NCI-H146 (cell line): ENCODE results near the gene CDC37.
A peak's percentile ranks its signal among the peaks of the same experiment; 100 is the strongest.
"Not testable (repeated sequence)": the region's sequence is repeated elsewhere in the genome, so short reads cannot be mapped to it uniquely, and the experiment has no call there.

Experiments
- DNase-seq: peaks from one replicate; lab custom pipeline; 2025; lab: John Stamatoyannopoulos, UW

CDC37 gene

DNA sequence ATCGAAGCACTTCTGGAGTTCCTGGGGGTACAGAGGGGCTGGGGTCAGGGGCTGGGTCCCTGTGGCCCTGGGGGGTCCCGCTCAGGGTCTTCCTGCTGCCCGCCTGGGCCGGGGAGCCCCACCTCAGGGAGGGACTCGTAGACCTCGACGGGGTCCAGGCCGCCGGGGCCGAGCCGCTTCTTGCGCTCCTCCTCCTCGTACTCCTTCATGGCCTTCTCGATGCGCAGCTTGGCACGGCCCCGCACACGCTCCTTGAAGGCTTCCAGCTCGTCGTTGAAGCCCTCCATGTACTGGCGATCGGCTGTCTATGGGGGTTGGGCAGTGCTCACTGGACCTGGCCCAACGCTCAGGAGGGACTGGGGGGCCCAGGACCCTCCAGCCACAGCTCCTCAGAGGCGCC is 10.2 kb downstream of the CDC37 start:
- DNase-seq = no peak

GRCh38 chr19:10392120-10392519 is 11.2 kb downstream of the CDC37 start:
- no peak for DNase-seq

- DNase-seq = peak; percentile 68
Measured at GRCh38 chr19:10390652-10391286, 12.6 kb downstream of the CDC37 start.

DNA sequence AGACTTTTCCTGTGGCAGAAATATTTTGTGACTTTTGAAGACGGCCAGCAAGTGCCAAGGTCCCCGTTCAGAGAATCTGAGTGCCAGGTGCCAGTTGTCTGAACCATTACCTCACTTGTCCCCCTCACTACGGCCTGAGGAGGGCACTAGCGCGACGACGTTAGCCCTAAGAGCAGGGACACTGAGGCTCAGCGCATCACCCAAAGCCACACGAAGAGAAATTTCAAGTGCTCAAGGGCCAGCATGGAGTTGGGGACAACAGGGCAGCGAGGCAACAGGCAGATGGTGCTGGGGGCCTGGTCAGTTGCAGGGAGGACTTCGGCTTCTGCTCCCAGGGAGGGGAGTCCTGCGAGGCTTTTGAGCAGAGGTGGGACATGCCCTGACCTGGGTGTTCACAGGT is 13.5 kb downstream of the CDC37 start:
- DNase-seq = no peak

- peak; percentile 82 for DNase-seq
Measured at GRCh38 chr19:10388957-10389356, 14.4 kb downstream of the CDC37 start.

- DNase-seq = no peak
Measured at GRCh38 chr19:10384580-10384979, 18.8 kb downstream of the CDC37 start.

GRCh38 chr19:10383223-10383499 is 20.2 kb downstream of the CDC37 start:
- not testable (repeated sequence) for DNase-seq

- DNase-seq = peak; percentile 100
Measured at GRCh38 chr19:10380313-10381102, 22.8 kb downstream of the CDC37 start, which contains the start of gene TYK2. TSS of gene TYK2 (minus strand) at chr19:10380572. CDS start at chr19:10378406, 2,166 bp downstream.

- DNase-seq = no peak
Measured at GRCh38 chr19:10379880-10380312, 23.4 kb downstream of the CDC37 start.

DNA sequence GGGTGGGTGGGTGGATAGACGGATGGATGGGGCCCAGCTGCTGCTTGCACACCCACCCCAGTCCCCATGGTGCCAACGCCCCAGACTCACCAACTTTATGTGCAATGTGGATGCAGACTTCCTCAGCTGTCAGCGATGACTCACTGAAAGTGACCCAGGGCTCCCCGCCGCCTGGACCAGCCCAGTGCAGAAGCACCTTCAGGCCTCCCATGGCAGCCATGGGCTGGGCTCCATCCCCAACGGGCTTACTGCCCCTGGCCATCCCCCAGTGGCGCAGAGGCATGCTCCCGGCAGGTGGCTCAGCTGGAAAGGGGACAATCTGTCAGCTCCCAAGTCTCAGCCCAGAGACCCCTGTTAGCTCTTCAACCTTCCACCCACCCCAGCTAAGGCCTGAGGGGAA is 25.2 kb downstream of the CDC37 start:
- DNase-seq = no peak

GRCh38 chr19:10377140-10377640 is 26.2 kb downstream of the CDC37 start:
- DNase-seq = not testable (repeated sequence)

- DNase-seq = no peak
Measured at GRCh38 chr19:10374931-10375330, 28.4 kb downstream of the CDC37 start.

DNA sequence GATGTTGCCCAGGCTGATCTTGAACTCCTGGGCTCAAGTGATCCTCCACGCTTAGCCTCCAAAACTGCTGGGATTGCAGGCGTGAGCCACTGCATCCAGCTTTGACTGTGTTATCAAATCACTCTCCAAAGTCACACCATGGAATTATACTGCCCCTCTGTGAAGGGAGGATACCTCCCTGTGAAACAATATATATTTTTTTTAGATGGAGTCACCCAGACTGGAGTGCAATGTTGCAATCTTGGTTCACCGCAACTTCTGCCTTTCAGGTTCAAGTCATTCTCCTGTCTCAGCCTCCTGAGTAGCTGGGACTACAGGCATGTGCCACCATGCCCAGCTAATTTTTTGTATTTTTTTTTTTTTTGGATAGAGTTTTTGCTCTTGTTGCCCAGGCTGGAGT is 30.7 kb downstream of the CDC37 start:
- no peak for DNase-seq

DNA sequence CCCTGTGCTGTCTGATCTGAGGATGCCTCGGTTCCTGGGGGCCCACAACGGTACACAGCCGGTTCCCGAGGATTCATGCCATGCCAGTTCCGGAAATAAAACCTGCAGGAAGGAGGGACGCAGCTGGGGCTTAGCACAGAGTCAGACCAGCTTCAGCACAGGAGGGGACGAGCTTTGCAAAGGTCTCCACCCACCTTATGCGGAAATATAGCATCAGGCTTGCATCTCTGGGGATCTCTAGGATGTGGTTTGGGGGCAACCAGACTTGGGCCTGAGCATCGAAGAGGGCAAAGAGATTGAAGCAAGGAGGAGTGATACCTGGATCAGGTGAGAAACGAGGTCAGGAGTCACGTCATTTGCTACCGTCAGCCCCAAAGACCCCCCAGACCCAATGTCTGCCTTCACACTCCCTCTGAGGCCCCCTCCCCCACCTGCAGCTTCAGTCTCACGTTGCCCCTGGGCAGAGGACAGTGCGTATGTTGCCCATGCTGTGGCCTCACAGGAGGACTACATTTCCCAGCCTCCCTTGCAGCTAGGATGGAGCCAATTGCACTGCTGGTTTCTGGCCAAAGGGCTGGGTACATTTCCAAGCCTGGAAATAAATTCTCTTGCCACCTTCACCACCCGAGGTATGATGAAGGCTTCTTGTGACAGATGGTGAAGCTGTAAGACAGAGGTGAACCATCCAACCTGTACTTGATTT is 35.1 kb downstream of the CDC37 start:
- no peak for DNase-seq

GRCh38 chr19:10366950-10367512 is 36.3 kb downstream of the CDC37 start:
- DNase-seq = not testable (repeated sequence)

DNA sequence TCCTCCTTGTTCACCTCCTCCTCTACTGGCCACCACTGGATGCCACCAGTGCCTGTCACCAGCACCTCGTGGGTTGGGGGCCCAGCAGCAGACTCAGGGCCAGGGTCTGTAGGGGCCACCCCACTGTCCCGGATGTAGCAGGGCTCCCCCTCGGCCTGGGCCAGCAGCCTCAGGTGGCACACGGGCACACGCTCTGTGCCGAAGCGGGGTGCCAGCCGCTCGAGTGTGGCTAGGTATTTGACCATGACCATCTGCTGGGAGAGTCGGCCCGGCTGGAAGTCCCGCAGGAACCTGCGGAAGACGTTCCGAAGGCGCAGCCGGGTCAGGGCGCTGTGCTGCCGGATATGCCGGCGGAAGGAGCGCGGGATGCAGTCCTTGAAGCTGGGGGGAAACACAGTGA is 37.8 kb downstream of the CDC37 start:
- DNase-seq = no peak

GRCh38 chr19:10364644-10365043 is 38.7 kb downstream of the CDC37 start:
- DNase-seq = no peak

- DNase-seq = no peak
Measured at GRCh38 chr19:10363789-10364281, 39.5 kb downstream of the CDC37 start.

GRCh38 chr19:10362259-10362658 is 41.1 kb downstream of the CDC37 start:
- DNase-seq = no peak

DNA sequence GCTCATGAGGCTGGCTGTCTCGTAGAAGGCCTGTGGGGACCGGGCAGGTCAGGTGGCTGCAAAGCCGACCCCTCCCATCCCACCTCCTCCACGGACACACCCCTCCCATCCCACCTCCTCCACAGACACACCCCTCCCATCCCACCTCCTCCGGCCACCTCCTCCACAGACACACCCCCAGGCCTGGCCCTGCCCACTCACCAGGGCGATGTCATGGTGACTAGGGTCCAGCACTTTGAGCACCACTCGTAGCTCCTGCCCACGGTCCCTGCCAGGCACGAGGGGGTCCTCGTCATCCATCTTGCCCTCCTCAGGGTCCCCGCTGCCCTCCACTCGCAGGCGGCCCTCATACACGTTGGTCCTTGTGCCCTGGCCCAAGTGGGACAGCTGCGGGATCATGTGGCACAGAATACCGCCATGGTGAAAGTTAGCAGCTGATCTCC is 41.8 kb downstream of the CDC37 start:
- DNase-seq = no peak

DNA sequence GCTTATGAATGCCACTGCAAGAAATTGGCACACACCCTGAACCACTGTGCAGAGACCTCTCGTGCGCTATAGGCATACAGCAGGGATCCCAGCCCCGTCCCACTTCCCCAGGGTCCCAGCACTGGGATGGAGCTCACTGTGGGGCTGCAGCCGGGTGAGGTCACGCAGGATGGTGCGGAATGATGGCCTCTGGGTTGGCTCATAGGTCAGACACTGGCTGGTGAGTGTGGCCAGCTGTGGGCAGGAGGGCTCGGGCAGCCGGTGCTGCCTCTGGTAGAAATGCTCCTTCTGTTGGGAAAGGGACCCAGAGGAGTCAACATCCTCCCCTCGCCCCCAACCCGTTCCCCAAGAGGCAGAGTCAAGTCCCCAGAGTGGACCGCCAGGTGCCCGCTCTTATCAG is 46.9 kb downstream of the CDC37 start:
- no peak for DNase-seq

DNA sequence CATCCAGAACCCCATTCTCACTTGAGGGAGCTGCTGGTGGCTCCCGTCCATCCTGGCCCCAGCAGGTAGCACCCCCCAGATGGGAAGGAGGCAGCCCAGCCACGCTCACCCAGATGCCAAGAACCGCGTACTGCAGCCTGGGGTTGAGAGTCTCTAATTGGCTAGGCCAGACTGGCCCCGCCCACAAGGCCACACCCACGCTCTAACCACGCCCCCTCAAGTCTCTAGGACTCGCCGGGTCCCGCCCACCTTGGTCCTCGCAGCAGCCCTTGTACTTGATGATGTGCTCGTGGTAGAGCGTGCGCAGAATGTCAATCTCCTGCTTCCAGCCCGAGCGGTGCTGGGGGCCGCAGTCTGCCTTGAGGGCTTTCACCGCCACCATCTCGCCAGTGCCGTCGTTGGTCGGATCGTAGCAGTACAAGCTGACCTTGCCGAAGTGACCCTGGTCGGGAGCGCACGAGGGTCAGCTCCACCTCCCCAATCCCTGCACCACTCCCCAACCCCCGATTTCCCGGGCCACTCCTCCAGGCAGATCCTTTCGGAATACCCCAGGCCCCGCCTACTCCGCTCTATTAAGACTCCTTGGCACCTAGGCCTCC is 49.5 kb downstream of the CDC37 start:
- DNase-seq = no peak
